H9 (cell line): ENCODE data around the gene PGM1. TPM values are rescaled to one million over a fixed set of nuclear protein-coding genes. Genes with fewer than 3 reads are reported as not detected.

ENCODE experiments used
- DNase-seq: peaks from one replicate; pipeline ENCODE4 v3.0.0-alpha.2; 2017
- H2AFZ ChIP-seq: one replicate; pipeline ENCODE4 v1.6.1; 2013; ENCODE audit warnings: mild to moderate bottlenecking, low read length, control low read depth, moderate library complexity
- H2AK5ac ChIP-seq: 2 replicates; pipeline ENCODE4 v1.6.1; 2013; ENCODE audit warnings: low read length, control low read depth, mixed read lengths; ENCODE audit not compliant: insufficient read length
- H2BK120ac ChIP-seq: one replicate; pipeline ENCODE4 v1.6.1; 2013; ENCODE audit warnings: low read depth, mild to moderate bottlenecking, low read length, control low read depth, inconsistent platforms; ENCODE audit not compliant: poor library complexity, severe bottlenecking
- H2BK12ac ChIP-seq: 2 replicates; pipeline ENCODE4 v1.6.1; 2013; ENCODE audit warnings: low read length, control low read depth, mixed read lengths, low read depth; ENCODE audit not compliant: insufficient read length
- H2BK15ac ChIP-seq: 2 replicates; pipeline ENCODE4 v1.6.1; 2013; ENCODE audit warnings: low read depth, low read length, control low read depth
- H2BK20ac ChIP-seq: one replicate; pipeline ENCODE4 v1.6.1; 2013; ENCODE audit warnings: low read depth, mild to moderate bottlenecking, low read length, control low read depth, inconsistent platforms; ENCODE audit not compliant: poor library complexity, severe bottlenecking
- H2BK5ac ChIP-seq: 2 replicates; pipeline ENCODE4 v1.6.1; 2013; ENCODE audit warnings: low read length, control low read depth, mixed read lengths; ENCODE audit not compliant: insufficient read length
- H3K14ac ChIP-seq: 2 replicates; pipeline ENCODE4 v1.6.1; 2013; ENCODE audit warnings: low read length, control low read depth; ENCODE audit not compliant: insufficient read depth
- H3K18ac ChIP-seq: 2 replicates; pipeline ENCODE4 v1.6.1; 2013; ENCODE audit warnings: low read depth, mild to moderate bottlenecking, mixed read lengths, low read length, control low read depth; ENCODE audit not compliant: insufficient read length
- H3K23ac ChIP-seq: 2 replicates; pipeline ENCODE4 v1.6.1; 2013; ENCODE audit warnings: low read length, control low read depth, mixed read lengths, low read depth; ENCODE audit not compliant: insufficient read length
- H3K23me2 ChIP-seq: 2 replicates; pipeline ENCODE4 v1.6.1; 2013; ENCODE audit warnings: low read depth, mild to moderate bottlenecking, mixed read lengths, low read length, control low read depth; ENCODE audit not compliant: insufficient read length, poor library complexity, severe bottlenecking
- H3K27ac ChIP-seq: 2 replicates; pipeline ENCODE4 v1.5.1; 2013; ENCODE audit warnings: low read length, control low read depth, mixed read lengths, low read depth; ENCODE audit not compliant: insufficient read length
- H3K27me3 ChIP-seq: 2 replicates; pipeline ENCODE4 v1.6.1; 2013; ENCODE audit warnings: low read length, control low read depth, inconsistent platforms; ENCODE audit not compliant: insufficient read depth
- H3K4ac ChIP-seq: 2 replicates; pipeline ENCODE4 v1.6.1; 2013; ENCODE audit warnings: low read depth, mild to moderate bottlenecking, control low read depth, inconsistent platforms, low read length, moderate library complexity
- H3K4me1 ChIP-seq: 2 replicates; pipeline ENCODE4 v1.6.1; 2013; ENCODE audit warnings: low read length, control low read depth, inconsistent platforms; ENCODE audit not compliant: insufficient read depth
- H3K4me2 ChIP-seq: 2 replicates; pipeline ENCODE4 v1.6.1; 2013; ENCODE audit warnings: low read length, control low read depth, mixed read lengths; ENCODE audit not compliant: insufficient read length, insufficient read depth
- H3K56ac ChIP-seq: 2 replicates; pipeline ENCODE4 v1.6.1; 2013; ENCODE audit warnings: low read depth, mild to moderate bottlenecking, mixed read lengths, low read length, control low read depth; ENCODE audit not compliant: insufficient read length
- H3K79me1 ChIP-seq: 2 replicates; pipeline ENCODE4 v1.6.1; 2013; ENCODE audit warnings: low read depth, mild to moderate bottlenecking, moderate library complexity, low read length, control low read depth, inconsistent platforms; ENCODE audit not compliant: insufficient read depth, poor library complexity, severe bottlenecking
- H3K79me2 ChIP-seq: 2 replicates; pipeline ENCODE4 v1.6.1; 2013; ENCODE audit warnings: low read length, control low read depth, inconsistent platforms; ENCODE audit not compliant: insufficient read depth
- H3K9ac ChIP-seq: 2 replicates; pipeline ENCODE4 v1.6.1; 2013; ENCODE audit warnings: low read length, control low read depth, mixed read lengths; ENCODE audit not compliant: insufficient read length; ENCODE audit errors: extremely low read depth
- H3K9me3 ChIP-seq: one replicate; pipeline ENCODE4 v1.6.1; 2013; ENCODE audit warnings: low read depth, low read length, inconsistent platforms; ENCODE audit not compliant: control insufficient read depth
- H3T11ph ChIP-seq: one replicate; pipeline ENCODE4 v1.6.1; 2013; ENCODE audit warnings: mild to moderate bottlenecking, low read length, control low read depth, inconsistent platforms
- H4K20me1 ChIP-seq: one replicate; pipeline ENCODE4 v1.6.1; 2013; ENCODE audit not compliant: control insufficient read depth, insufficient read length, insufficient read depth
- H4K5ac ChIP-seq: 2 replicates; pipeline ENCODE4 v1.6.1; 2013; ENCODE audit warnings: low read depth, mild to moderate bottlenecking, mixed read lengths, low read length, control low read depth; ENCODE audit not compliant: insufficient read length
- H4K8ac ChIP-seq: replicated peaks from 2 replicates; pipeline ENCODE4 v1.6.1; 2013; ENCODE audit warnings: low read length, control low read depth, mixed read lengths, low read depth; ENCODE audit not compliant: insufficient read length
- H4K91ac ChIP-seq: 2 replicates; pipeline ENCODE4 v1.6.1; 2013; ENCODE audit warnings: low read depth, mild to moderate bottlenecking, moderate library complexity, mixed read lengths, low read length, control low read depth; ENCODE audit not compliant: insufficient read length
- H3K27ac Mint-ChIP-seq, 3 experiments: 2 replicates in 2 of 3; 3 replicates in 1 of 3; pipeline ENCODE4 v1.8.0; 2020 to 2021; ENCODE audit warnings: mixed read lengths in 3 of 3, mild to moderate bottlenecking in 1 of 3, moderate library complexity in 1 of 3
- H3K27me3 Mint-ChIP-seq: 2 replicates; pipeline ENCODE4 v1.8.0; 2021; ENCODE audit warnings: low read depth, mild to moderate bottlenecking, moderate library complexity, mixed read lengths
- H3K36me3 Mint-ChIP-seq, 3 experiments: 2 replicates in 2 of 3; 3 replicates in 1 of 3; pipeline ENCODE4 v1.8.0; 2020 to 2021; ENCODE audit warnings: low read depth in 3 of 3, mixed read lengths in 3 of 3; ENCODE audit not compliant: insufficient read depth in 1 of 3
- H3K4me1 Mint-ChIP-seq, 2 experiments: 2 replicates each; pipeline ENCODE4 v1.8.0; 2020; ENCODE audit warnings: mixed read lengths in 2 of 2
- H3K4me3 Mint-ChIP-seq, 2 experiments: 2 replicates in 1 of 2; 3 replicates in 1 of 2; pipeline ENCODE4 v1.8.0; 2020 to 2021; ENCODE audit warnings: mild to moderate bottlenecking in 2 of 2, mixed read lengths in 2 of 2, moderate library complexity in 1 of 2
- H3K9me3 Mint-ChIP-seq, 2 experiments: 2 replicates in 1 of 2; 3 replicates in 1 of 2; pipeline ENCODE4 v1.8.0; 2020; ENCODE audit warnings: mild to moderate bottlenecking in 2 of 2, mixed read lengths in 2 of 2, moderate library complexity in 1 of 2
- WGBS: extraction: QIAGEN DNeasy Blood & Tissue Kit; methylation state at CpG from one replicate; pipeline ENCODE4 v1.1.7; 2013; ENCODE audit warnings: missing lambda C conversion rate, low lambda C conversion rate, mixed read lengths; ENCODE audit not compliant: insufficient read length; ENCODE audit errors: extremely low coverage; 5-methylcytosine and 5-hydroxymethylcytosine counted together
- total RNA-seq: library from RNA; stranded (reverse); gene quantifications from 2 replicates; pipeline ENCODE4 v1.2.1, GENCODE V29; 2021
- TF ChIP-seq, protein P1 (sequence below): fragments of 200-600 bp; sonication (generic); conservative IDR thresholded peaks from 3 replicates; pipeline ENCODE4 v1.8.0; 2021; ENCODE audit warnings: antibody characterized with exemption, mild to moderate bottlenecking

The PGM1 gene
- total RNA-seq, 1 experiment from 2014 or later, result 56.4 TPM

DNA sequence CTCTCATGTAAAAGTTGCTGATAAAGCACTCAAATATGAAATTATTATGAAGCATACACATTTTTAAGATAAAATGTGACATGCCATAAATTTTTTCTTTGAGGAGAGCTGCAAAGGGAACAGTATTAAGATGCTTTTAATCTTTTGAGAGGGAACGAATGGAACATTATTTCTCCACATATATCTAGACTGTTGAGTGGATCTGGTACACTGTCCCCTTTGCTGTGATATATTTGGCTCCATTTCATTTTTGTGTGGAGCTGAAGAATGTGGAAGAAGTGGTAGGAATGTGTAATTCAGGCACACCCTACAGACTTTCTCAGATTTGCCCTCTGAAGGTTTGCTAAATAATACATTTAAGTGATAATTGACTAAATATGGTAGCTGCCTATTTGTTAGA, 31.7 kb downstream of the PGM1 start:
- Histone ChIP-seq H4K20me1 (no peaks in the 10 kb centered on the region), H3K27me3 (no peaks in the 10 kb centered on the region), H2BK120ac (no peak overlapping the region), H4K8ac (no peak overlapping the region), H3K4me2 (no peak overlapping the region), H3K18ac (no peak overlapping the region), H2BK5ac (no peak overlapping the region), H3K14ac (no peak overlapping the region), H3K4me1 (no peaks in the 10 kb centered on the region), H3K79me2 (no peaks in the 10 kb centered on the region), H3K4ac (no peak overlapping the region), H3K56ac (no peak overlapping the region), H2AK5ac (no peak overlapping the region), H2BK15ac (no peak overlapping the region), H4K5ac (no peak overlapping the region), H3K23me2 (no peaks in the 10 kb centered on the region), H3K27ac (no peak overlapping the region), H3T11ph (no peak overlapping the region), H3K9me3 (no peaks in the 10 kb centered on the region), H3K79me1 (no peaks in the 10 kb centered on the region), H2AFZ (no peak overlapping the region), H4K91ac (no peak overlapping the region), H2BK12ac (no peak overlapping the region), H3K23ac (no peak overlapping the region), H3K9ac (no peak overlapping the region), H2BK20ac (no peak overlapping the region)
- H3K36me3 Mint-ChIP-seq, result no peaks in the 10 kb centered on the region
- TF ChIP-seq, protein P1, sequence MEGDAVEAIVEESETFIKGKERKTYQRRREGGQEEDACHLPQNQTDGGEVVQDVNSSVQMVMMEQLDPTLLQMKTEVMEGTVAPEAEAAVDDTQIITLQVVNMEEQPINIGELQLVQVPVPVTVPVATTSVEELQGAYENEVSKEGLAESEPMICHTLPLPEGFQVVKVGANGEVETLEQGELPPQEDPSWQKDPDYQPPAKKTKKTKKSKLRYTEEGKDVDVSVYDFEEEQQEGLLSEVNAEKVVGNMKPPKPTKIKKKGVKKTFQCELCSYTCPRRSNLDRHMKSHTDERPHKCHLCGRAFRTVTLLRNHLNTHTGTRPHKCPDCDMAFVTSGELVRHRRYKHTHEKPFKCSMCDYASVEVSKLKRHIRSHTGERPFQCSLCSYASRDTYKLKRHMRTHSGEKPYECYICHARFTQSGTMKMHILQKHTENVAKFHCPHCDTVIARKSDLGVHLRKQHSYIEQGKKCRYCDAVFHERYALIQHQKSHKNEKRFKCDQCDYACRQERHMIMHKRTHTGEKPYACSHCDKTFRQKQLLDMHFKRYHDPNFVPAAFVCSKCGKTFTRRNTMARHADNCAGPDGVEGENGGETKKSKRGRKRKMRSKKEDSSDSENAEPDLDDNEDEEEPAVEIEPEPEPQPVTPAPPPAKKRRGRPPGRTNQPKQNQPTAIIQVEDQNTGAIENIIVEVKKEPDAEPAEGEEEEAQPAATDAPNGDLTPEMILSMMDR, result 0 out of 3 replicates have a peak, but pooled peaks have one; percentile 14
- no peak for DNase-seq
- H3K4me3 Mint-ChIP-seq, result no peak overlapping the region
- no peaks in the 10 kb centered on the region for H3K27me3 Mint-ChIP-seq
- no peaks in the 10 kb centered on the region for H3K9me3 Mint-ChIP-seq
- WGBS, result no CpG with 5 or more reads among the region's 1 CpG
- no peak overlapping the region for H3K27ac Mint-ChIP-seq
- peaks cover 20 to 26% of the 10 kb centered on the region in 2 experiments for H3K4me1 Mint-ChIP-seq
